ENCODE measurements around the gene NAPG.
A peak's percentile ranks its signal among the peaks of the same experiment; 100 is the strongest.
"Not testable (repeated sequence)": the region's sequence is repeated elsewhere in the genome, so short reads cannot be mapped to it uniquely, and the experiment has no call there.

NAPG gene

GRCh38 chr18:10546557-10547300 is 20.9 kb downstream of the NAPG start:
- no peak for DNase-seq

GRCh38 chr18:10552226-10552625 is 26.4 kb downstream of the NAPG start:
- no peak for DNase-seq

- DNase-seq = not testable (repeated sequence)
Measured at GRCh38 chr18:10556251-10556650, 30.4 kb downstream of the NAPG start.

- DNase-seq = no peak
Measured at GRCh38 chr18:10557085-10557677, 31.4 kb downstream of the NAPG start.

GRCh38 chr18:10558243-10558966 is 32.6 kb downstream of the NAPG start:
- no peak for DNase-seq

- no peak for DNase-seq
Measured at GRCh38 chr18:10558967-10559298, 33.1 kb downstream of the NAPG start.

GRCh38 chr18:10559553-10560451 is 34.0 kb downstream of the NAPG start:
- DNase-seq = peak; percentile 72

GRCh38 chr18:10560452-10561045 is 34.7 kb downstream of the NAPG start:
- peak; percentile 77 for DNase-seq

GRCh38 chr18:10562773-10563160 is 36.9 kb downstream of the NAPG start:
- no peak for DNase-seq

- DNase-seq = no peak
Measured at GRCh38 chr18:10563886-10564285, 38.1 kb downstream of the NAPG start.

- no peak for DNase-seq
Measured at GRCh38 chr18:10564975-10565773, 39.3 kb downstream of the NAPG start.

GRCh38 chr18:10565835-10566234 is 40.0 kb downstream of the NAPG start:
- no peak for DNase-seq

GRCh38 chr18:10566390-10566789 is 40.6 kb downstream of the NAPG start:
- DNase-seq = no peak

GRCh38 chr18:10569941-10570340 is 44.1 kb downstream of the NAPG start:
- not testable (repeated sequence) for DNase-seq

GRCh38 chr18:10570622-10571021 is 44.8 kb downstream of the NAPG start:
- DNase-seq = no peak

GRCh38 chr18:10571537-10571936 is 45.7 kb downstream of the NAPG start:
- DNase-seq = no peak

GRCh38 chr18:10573261-10573660 is 47.4 kb downstream of the NAPG start:
- DNase-seq = not testable (repeated sequence)

GRCh38 chr18:10574412-10574811 is 48.6 kb downstream of the NAPG start:
- DNase-seq = not testable (repeated sequence)

- DNase-seq = not testable (repeated sequence)
Measured at GRCh38 chr18:10577842-10578572, 52.2 kb downstream of the NAPG start.

GRCh38 chr18:10578573-10578899 is 52.7 kb downstream of the NAPG start:
- not testable (repeated sequence) for DNase-seq

Measured in right kidney (tissue), 1 donor.